Endodermal cell (in vitro differentiated cells): ENCODE data around the gene CD84. TPM values are rescaled to one million over a fixed set of nuclear protein-coding genes. Genes with fewer than 3 reads are reported as not detected.

Source experiments
- DNase-seq: peaks from one replicate; pipeline ENCODE4 v3.0.0-alpha.2; 2017
- H3K27ac ChIP-seq: 2 replicates; pipeline ENCODE4 v1.5.1; 2013; ENCODE audit warnings: mild to moderate bottlenecking, low read depth, low read length, moderate library complexity
- H3K27me3 ChIP-seq: 2 replicates; pipeline ENCODE4 v1.6.1; 2013; ENCODE audit warnings: mild to moderate bottlenecking, low read length, moderate library complexity; ENCODE audit not compliant: insufficient read depth, control insufficient read depth, poor library complexity, severe bottlenecking
- H3K36me3 ChIP-seq: 2 replicates; pipeline ENCODE4 v1.7.0; 2013; ENCODE audit warnings: mild to moderate bottlenecking, low read length, moderate library complexity; ENCODE audit not compliant: control insufficient read depth, insufficient read depth
- H3K4me1 ChIP-seq: one replicate; pipeline ENCODE4 v1.7.0; 2013; ENCODE audit warnings: low read length; ENCODE audit not compliant: control insufficient read depth, insufficient read depth
- H3K4me3 ChIP-seq: 2 replicates; pipeline ENCODE4 v1.5.1; 2013; ENCODE audit warnings: mild to moderate bottlenecking, low read length, moderate library complexity
- H3K9ac ChIP-seq: 2 replicates; pipeline ENCODE4 v1.6.1; 2013; ENCODE audit warnings: mild to moderate bottlenecking, low read length, moderate library complexity; ENCODE audit not compliant: poor library complexity, severe bottlenecking; ENCODE audit errors: extremely low read depth
- H3K9me3 ChIP-seq: 2 replicates; pipeline ENCODE4 v1.6.1; 2013; ENCODE audit warnings: mild to moderate bottlenecking, low read length, moderate library complexity; ENCODE audit not compliant: control insufficient read depth
- H3K27ac Mint-ChIP-seq: 2 replicates; pipeline ENCODE4 v1.8.0; 2020; ENCODE audit warnings: mixed read lengths
- H3K27me3 Mint-ChIP-seq: 2 replicates; pipeline ENCODE4 v1.8.0; 2021; ENCODE audit warnings: mild to moderate bottlenecking, mixed read lengths; ENCODE audit not compliant: insufficient read depth
- H3K36me3 Mint-ChIP-seq: 2 replicates; pipeline ENCODE4 v1.8.0; 2020; ENCODE audit warnings: low read depth, mixed read lengths
- H3K4me1 Mint-ChIP-seq: 2 replicates; pipeline ENCODE4 v1.8.0; 2020; ENCODE audit warnings: mixed read lengths
- H3K4me3 Mint-ChIP-seq: 2 replicates; pipeline ENCODE4 v1.8.0; 2020; ENCODE audit warnings: mild to moderate bottlenecking, moderate library complexity, mixed read lengths
- H3K9me3 Mint-ChIP-seq: 2 replicates; pipeline ENCODE4 v1.8.0; 2020; ENCODE audit warnings: mild to moderate bottlenecking, mixed read lengths
- WGBS, 2 experiments: methylation state at CpG; one replicate each; pipeline versions ENCODE4 v1.1.5 to v1.1.7; 2013; ENCODE audit warnings: missing lambda C conversion rate in 2 of 2, mixed read lengths in 1 of 2; ENCODE audit not compliant: insufficient coverage in 1 of 2, insufficient read length in 1 of 2; 5-methylcytosine and 5-hydroxymethylcytosine counted together
- total RNA-seq, 2 donors: library from RNA; stranded (reverse); fragmentation: NEBNext Ultra II Directional in 1 of 2; extraction: Animal tissue kit (Norgen Biotek cat#: 25700) in 1 of 2; gene quantifications; 2 replicates in 1 of 2; 3 replicates in 1 of 2; pipeline ENCODE4 v1.2.1, GENCODE V29; 2021
- TF ChIP-seq, protein P1 (sequence below): fragments of 200-600 bp; sonication (generic); conservative IDR thresholded peaks from 2 replicates; pipeline ENCODE4 v1.5.0; 2021; ENCODE audit warnings: antibody characterized with exemption, mild to moderate bottlenecking

CD84 gene
- total RNA-seq, 2 donors from 2014 or later: not detected

DNA sequence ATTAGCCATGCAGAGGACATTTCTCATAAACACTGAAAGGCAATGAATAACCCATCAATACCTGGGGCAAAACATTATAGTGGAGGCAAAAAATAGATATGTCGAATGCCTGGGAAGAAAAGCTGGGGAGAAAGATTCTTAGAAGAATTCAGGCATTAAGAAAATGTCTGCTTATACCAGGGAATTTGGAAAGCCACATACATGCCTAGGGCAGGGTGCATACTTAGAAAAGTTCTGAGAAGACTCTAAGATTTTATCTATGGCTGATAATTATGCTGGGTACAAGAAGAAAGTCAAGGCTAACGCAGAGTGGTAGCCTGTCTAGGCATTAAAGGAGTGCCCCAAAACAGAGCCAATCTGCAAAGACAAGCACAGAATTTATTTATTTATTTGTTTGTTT lies 74.6 kb downstream of the CD84 start:
- no peak overlapping the region for H3K27ac Mint-ChIP-seq
- no peak overlapping the region for H3K4me3 Mint-ChIP-seq

DNA sequence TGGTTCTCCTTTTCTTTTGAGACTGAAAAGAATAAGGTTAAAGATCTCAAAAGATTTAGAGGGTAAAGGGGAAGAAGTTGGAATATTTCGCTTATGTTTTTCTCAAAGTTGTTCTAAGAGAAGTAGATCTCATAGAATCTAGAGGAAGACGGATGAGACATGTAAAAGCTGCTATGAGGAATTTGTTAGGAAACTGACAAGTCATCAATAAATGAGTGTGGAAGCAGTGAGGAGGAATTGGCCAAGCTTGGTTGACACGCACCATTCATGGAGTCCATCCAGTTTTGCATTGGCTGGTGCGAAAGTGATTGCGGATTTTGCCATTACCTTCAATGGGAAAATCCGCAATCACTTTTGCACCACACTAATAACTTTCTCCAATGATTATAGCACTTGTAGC lies 76.2 kb downstream of the CD84 start:
- Histone ChIP-seq H3K9ac (no peak overlapping the region), H3K27ac (no peak overlapping the region), H3K36me3 (no peaks in the 10 kb centered on the region), H3K9me3 (peaks cover 16% of the 10 kb centered on the region), H3K4me3 (no peak overlapping the region), H3K4me1 (no peaks in the 10 kb centered on the region), H3K27me3 (no peaks in the 10 kb centered on the region)
- 96 to 100% methylated on average over 5 to 6 of the region's 6 CpGs for WGBS, 2 experiments
- Mint-ChIP-seq H3K27ac (no peak overlapping the region), H3K36me3 (no peaks in the 10 kb centered on the region), H3K27me3 (no peaks in the 10 kb centered on the region), H3K4me3 (no peak overlapping the region), H3K9me3 (peaks cover 27% of the 10 kb centered on the region), H3K4me1 (no peaks in the 10 kb centered on the region)
- no peak for DNase-seq
- TF ChIP-seq, protein P1, sequence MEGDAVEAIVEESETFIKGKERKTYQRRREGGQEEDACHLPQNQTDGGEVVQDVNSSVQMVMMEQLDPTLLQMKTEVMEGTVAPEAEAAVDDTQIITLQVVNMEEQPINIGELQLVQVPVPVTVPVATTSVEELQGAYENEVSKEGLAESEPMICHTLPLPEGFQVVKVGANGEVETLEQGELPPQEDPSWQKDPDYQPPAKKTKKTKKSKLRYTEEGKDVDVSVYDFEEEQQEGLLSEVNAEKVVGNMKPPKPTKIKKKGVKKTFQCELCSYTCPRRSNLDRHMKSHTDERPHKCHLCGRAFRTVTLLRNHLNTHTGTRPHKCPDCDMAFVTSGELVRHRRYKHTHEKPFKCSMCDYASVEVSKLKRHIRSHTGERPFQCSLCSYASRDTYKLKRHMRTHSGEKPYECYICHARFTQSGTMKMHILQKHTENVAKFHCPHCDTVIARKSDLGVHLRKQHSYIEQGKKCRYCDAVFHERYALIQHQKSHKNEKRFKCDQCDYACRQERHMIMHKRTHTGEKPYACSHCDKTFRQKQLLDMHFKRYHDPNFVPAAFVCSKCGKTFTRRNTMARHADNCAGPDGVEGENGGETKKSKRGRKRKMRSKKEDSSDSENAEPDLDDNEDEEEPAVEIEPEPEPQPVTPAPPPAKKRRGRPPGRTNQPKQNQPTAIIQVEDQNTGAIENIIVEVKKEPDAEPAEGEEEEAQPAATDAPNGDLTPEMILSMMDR: no peak

More for the DNA sequence above, 74.6 kb downstream of the CD84 start:
- H3K9me3 Mint-ChIP-seq: peaks cover 21% of the 10 kb centered on the region
- no peak overlapping the region for H3K9ac ChIP-seq
- TF ChIP-seq, protein P1: no peak
- H3K36me3 Mint-ChIP-seq: no peaks in the 10 kb centered on the region
- H3K27me3 Mint-ChIP-seq: no peaks in the 10 kb centered on the region
- H3K36me3 ChIP-seq: no peaks in the 10 kb centered on the region
- H3K9me3 ChIP-seq: peaks cover 7% of the 10 kb centered on the region
- no peak overlapping the region for H3K4me3 ChIP-seq
- H3K4me1 Mint-ChIP-seq: no peaks in the 10 kb centered on the region
- H3K27ac ChIP-seq: no peak overlapping the region
- H3K4me1 ChIP-seq: no peaks in the 10 kb centered on the region
- H3K27me3 ChIP-seq: no peaks in the 10 kb centered on the region
- 95 to 100% methylated on average over 1 to 2 of the region's 2 CpGs for WGBS, 2 experiments
- DNase-seq: no peak

DNA sequence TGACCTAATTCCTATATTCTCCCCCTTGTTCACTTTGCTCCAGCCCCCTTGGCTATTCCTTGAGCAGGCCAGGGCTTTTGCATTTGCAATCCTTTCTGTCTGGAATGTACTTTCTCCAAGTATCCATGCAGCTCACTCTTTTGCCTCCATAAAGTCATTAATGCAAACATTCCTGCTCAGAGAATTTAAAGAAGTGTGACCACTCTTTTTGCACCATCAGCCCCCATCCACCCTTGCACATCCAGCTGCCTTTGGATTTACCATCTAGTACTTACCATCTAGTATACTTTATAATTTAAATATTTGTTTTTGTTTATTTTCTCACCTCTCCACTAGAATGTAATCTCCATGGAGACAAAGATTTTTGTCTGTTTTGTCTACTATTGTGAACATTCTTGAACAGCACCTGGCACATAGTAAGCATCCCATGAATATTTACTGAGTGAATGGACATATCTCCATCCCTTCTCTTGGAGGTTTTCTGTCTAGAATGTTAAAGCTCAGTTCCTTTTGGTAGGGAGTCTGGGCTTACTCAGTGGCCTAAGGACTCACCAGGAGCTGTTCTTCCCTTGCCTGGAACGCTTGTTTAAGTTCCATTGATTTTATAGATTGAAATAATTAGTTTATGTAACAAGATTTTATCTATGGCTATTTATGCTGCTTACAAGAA lies 78.8 kb downstream of the CD84 start:
- no peaks in the 10 kb centered on the region for H3K27me3 Mint-ChIP-seq

More for the DNA sequence above, 78.8 kb downstream of the CD84 start:
- Mint-ChIP-seq H3K27ac (no peak overlapping the region), H3K4me3 (no peak overlapping the region), H3K9me3 (peaks cover 17% of the 10 kb centered on the region), H3K4me1 (no peaks in the 10 kb centered on the region), H3K36me3 (no peaks in the 10 kb centered on the region)
- H3K9ac ChIP-seq: no peak overlapping the region
- H3K27ac ChIP-seq: no peak overlapping the region
- no peaks in the 10 kb centered on the region for H3K4me1 ChIP-seq
- H3K27me3 ChIP-seq: no peaks in the 10 kb centered on the region
- TF ChIP-seq, protein P1: no peak
- peaks cover 9% of the 10 kb centered on the region for H3K9me3 ChIP-seq
- no peak for DNase-seq
- 82% methylated on average over 1 of the region's 1 CpG; no CpG with 5 or more reads in 1 of the 2 experiments for WGBS, 2 experiments
- H3K36me3 ChIP-seq: no peaks in the 10 kb centered on the region
- no peak overlapping the region for H3K4me3 ChIP-seq
